Right lobe of liver (tissue), 6 donors: ENCODE measurements around the gene CHPT1. TPM values are rescaled to one million over a fixed set of nuclear protein-coding genes. Genes with fewer than 3 reads are reported as not detected.

Experiments
- ATAC-seq, 4 donors: fragments of 200-7000 bp; cut with Tn5 transposase; one replicate each; pipeline ENCODE4 v1.9.1; 2020; ENCODE audit warnings: mild to moderate bottlenecking in 4 of 4, moderate library complexity in 4 of 4
- DNase-seq, 3 donors: peaks; one replicate each; pipeline ENCODE4 v3.0.0-alpha.2; 2020
- H3K27ac ChIP-seq, 3 donors: fragments of 200-600 bp; one replicate each; pipeline ENCODE4 v1.8.0; 2022
- H3K27me3 ChIP-seq, 2 donors: fragments of 200-600 bp; one replicate each; pipeline ENCODE4 v1.8.0; 2022
- H3K36me3 ChIP-seq, 4 donors: fragments of 200-600 bp; sonication (generic) in 1 of 4; one replicate each; pipeline versions ENCODE4 v1.5.1 to v1.8.0; 2017 to 2022; ENCODE audit warnings: control low read depth in 1 of 4
- H3K4me1 ChIP-seq, 4 donors: fragments of 200-600 bp; sonication (generic) in 1 of 4; one replicate each; pipeline versions ENCODE4 v1.5.1 to v1.8.0; 2017 to 2022; ENCODE audit warnings: control low read depth in 1 of 4
- H3K4me3 ChIP-seq, 3 donors: fragments of 200-600 bp; one replicate each; pipeline ENCODE4 v1.8.0; 2022
- H3K9me3 ChIP-seq, 4 donors: fragments of 200-600 bp; sonication (generic) in 1 of 4; one replicate each; pipeline versions ENCODE4 v1.5.1 to v1.8.0; 2017 to 2022; ENCODE audit warnings: control low read depth in 1 of 4
- POLR2A ChIP-seq: fragments of 450-650 bp; IDR thresholded peaks from one replicate; pipeline ENCODE4 v1.6.1; 2017; ENCODE audit warnings: antibody characterized with exemption, mild to moderate bottlenecking
- WGBS: methylation state at CpG from one replicate; pipeline ENCODE4 v1.1.6; 2018; ENCODE audit warnings: low coverage, low lambda C conversion rate; ENCODE audit not compliant: insufficient coverage; ENCODE audit errors: missing lambda C conversion rate; 5-methylcytosine and 5-hydroxymethylcytosine counted together
- intact Hi-C, 2 donors: fragments of 100-400 bp; cut with DNase I; formaldehyde crosslinking; loops; one replicate each; pipeline versions ENCODE4 v1.11.2 to v1.14.1; 2022
- total RNA-seq, 6 experiments: library from RNA; depleted of rRNA in 2 of 6; stranded (reverse); fragments of >200 nt in 2 of 6; fragmentation: NEBNext Ultra II Directional in 3 of 6; extraction: Animal tissue kit (Norgen Biotek cat#: 25700) in 3 of 6; gene quantifications; one replicate each; pipeline versions ENCODE4 v1.1.0 to v1.2.4, GENCODE V29; 2016 to 2023
- TF ChIP-seq, protein P1 (sequence below), 4 donors: fragments of 200-600 bp in 3 of 4; fragments of 450-650 bp in 1 of 4; IDR thresholded peaks; one replicate each; pipeline versions ENCODE4 v1.5.1 to v1.8.0; 2016 to 2022; ENCODE audit warnings: antibody characterized with exemption in 4 of 4, mild to moderate bottlenecking in 2 of 4
- donor health status: DM: no; HTN: yes; CAD: no.
- donor health status: DM: no; HTN: no; CAD: no.
- donor health status: DM: no; HTN: no; CAD: no.
- donor health status: DM: no; HTN: yes; CAD: no.
- donor health status: DM: no; HTN: yes; CAD: no.

CHPT1 gene
- total RNA-seq, 6 experiments from 2014 or later, result 52.3 to 110 (median 75.8) TPM

DNA sequence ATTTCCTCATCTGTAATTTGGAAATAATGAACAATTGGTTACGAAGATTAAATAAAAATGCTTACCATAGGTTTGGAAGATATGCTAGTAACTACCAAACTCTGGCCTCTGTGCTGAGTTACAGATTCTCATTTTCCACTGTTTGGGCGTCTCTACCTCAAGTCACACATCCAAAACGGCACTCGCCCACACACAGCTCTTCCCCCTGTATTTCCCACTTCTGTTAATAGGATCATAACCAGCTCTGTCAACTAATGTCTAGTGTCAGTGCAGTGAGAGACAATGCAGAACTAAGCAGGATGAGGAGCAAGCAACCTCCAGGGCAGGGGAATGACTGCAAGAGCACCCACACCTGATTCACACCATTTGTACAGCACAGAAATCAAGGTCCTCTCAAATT is 52.7 kb downstream of the CHPT1 start:
- Histone ChIP-seq H3K36me3 (peaks cover 0 to 35% (median 9%) of the 10 kb centered on the region in 4 donors), H3K27me3 (no peaks in the 10 kb centered on the region), H3K27ac (no peak overlapping the region), H3K4me1 (no peaks in the 10 kb centered on the region), H3K9me3 (no peaks in the 10 kb centered on the region), H3K4me3 (no peak overlapping the region)
- DNase-seq (no peak), ATAC-seq (peak in 1 of 4 donors; percentile 13)
- intact Hi-C loops, result no loop called here
- 94% methylated on average over 4 of the region's 4 CpGs for WGBS
- TF ChIP-seq, protein P1, sequence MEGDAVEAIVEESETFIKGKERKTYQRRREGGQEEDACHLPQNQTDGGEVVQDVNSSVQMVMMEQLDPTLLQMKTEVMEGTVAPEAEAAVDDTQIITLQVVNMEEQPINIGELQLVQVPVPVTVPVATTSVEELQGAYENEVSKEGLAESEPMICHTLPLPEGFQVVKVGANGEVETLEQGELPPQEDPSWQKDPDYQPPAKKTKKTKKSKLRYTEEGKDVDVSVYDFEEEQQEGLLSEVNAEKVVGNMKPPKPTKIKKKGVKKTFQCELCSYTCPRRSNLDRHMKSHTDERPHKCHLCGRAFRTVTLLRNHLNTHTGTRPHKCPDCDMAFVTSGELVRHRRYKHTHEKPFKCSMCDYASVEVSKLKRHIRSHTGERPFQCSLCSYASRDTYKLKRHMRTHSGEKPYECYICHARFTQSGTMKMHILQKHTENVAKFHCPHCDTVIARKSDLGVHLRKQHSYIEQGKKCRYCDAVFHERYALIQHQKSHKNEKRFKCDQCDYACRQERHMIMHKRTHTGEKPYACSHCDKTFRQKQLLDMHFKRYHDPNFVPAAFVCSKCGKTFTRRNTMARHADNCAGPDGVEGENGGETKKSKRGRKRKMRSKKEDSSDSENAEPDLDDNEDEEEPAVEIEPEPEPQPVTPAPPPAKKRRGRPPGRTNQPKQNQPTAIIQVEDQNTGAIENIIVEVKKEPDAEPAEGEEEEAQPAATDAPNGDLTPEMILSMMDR (IDR thresholded peaks at IDR 0.05), result no peak
- no peak for TF ChIP-seq POLR2A

DNA sequence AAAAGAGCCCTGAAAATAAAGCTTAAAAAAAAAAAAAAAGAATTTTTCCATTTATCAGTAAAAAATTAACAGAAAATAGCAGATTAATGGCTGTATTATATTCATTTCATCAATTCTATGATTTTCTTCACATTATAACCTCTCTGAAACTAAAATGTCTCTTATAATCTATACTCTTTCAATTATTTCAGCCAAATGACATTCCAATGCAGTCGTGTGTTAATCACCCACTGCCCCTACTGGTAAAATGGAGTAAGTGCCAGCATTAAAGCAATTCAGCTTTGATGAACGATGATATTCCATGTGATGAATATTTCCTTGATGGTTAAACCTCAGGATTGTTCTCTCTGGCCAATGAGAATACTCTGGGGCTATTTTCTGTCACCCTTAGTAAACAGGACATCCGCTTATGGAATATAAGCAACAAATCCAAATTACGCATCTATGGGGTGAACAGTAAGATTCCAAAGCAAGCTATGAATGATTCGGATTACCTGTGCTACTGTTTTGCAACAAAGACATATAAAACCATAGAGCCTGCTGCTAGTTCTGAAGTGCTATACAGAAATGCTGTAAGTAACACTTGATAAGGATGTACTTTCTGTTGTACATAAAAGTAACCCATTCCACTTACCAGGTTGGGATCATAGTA is 62.1 kb downstream of the CHPT1 start:
- DNase-seq, result no peak
- H3K9me3 ChIP-seq, result no peaks in the 10 kb centered on the region
- WGBS, result 55% methylated on average over 5 of the region's 5 CpGs
- peaks cover 0 to 3% (median 0%) of the 10 kb centered on the region in 4 donors for H3K36me3 ChIP-seq
- no peak for TF ChIP-seq POLR2A
- TF ChIP-seq, protein P1 (IDR thresholded peaks at IDR 0.05), result peak; percentile 68 to 75 (median 72)
- no peaks in the 10 kb centered on the region for H3K4me1 ChIP-seq
- H3K27me3 ChIP-seq, result no peaks in the 10 kb centered on the region
- H3K27ac ChIP-seq, result no peak overlapping the region
- peak; percentile 59 to 77 (median 72) for ATAC-seq
- no peak overlapping the region for H3K4me3 ChIP-seq
- intact Hi-C loops, result no loop called here

DNA sequence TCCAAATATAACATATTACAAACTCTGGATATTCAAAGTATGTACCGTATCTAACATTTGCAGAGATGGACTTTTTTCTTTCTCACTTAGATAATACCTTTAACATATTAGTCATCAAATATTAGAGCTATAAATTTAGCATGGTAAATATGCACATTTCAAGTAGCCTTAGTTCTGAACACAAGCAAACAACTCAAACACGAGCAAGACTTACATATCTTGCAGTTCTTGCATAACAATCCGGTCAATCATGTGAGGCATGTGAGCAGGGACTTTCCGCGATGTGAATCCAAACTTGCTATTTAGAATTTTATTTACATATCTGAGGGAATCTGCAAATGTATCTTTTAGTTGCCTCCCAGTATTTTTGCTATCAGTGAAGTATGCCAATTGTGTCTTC is 63.9 kb downstream of the CHPT1 start:
- Histone ChIP-seq H3K4me1 (no peaks in the 10 kb centered on the region), H3K4me3 (no peak overlapping the region), H3K36me3 (peaks cover 0 to 3% (median 0%) of the 10 kb centered on the region in 4 donors), H3K27me3 (no peaks in the 10 kb centered on the region), H3K27ac (no peak overlapping the region), H3K9me3 (no peaks in the 10 kb centered on the region)
- ATAC-seq (peak in 1 of 4 donors; percentile 34), DNase-seq (no peak)
- WGBS, result 53% methylated on average over 5 of the region's 5 CpGs
- no peak for TF ChIP-seq POLR2A
- TF ChIP-seq, protein P1 (IDR thresholded peaks at IDR 0.05), result no peak
- intact Hi-C loops, result no loop called here

DNA sequence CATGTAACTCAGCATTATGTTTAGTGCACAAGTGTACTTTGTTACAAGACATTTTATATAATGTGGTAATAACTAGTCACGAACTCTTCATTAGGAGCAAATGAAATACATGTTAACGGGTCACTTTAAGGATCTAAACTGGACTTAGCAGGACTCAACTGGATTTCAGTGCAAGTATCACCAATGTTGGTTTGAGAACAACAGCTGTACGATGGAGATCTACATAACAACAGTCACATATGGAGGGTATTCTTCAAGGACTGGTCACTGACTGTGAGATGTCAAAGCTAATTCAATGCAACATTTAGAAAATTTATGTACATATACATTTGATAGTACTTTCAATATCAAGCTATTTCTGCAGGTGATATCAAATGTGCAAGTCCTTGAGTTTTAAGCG is 64.3 kb downstream of the CHPT1 start:
- TF ChIP-seq, protein P1 (IDR thresholded peaks at IDR 0.05), result no peak
- no peak for TF ChIP-seq POLR2A
- H3K27ac ChIP-seq, result no peak overlapping the region
- intact Hi-C loops, result no loop called here
- H3K4me3 ChIP-seq, result no peak overlapping the region
- H3K4me1 ChIP-seq, result no peaks in the 10 kb centered on the region
- WGBS, result 89% methylated on average over 4 of the region's 4 CpGs
- H3K9me3 ChIP-seq, result no peaks in the 10 kb centered on the region
- peaks cover 0 to 3% (median 0%) of the 10 kb centered on the region in 4 donors for H3K36me3 ChIP-seq
- ATAC-seq (no peak), DNase-seq (no peak)
- H3K27me3 ChIP-seq, result no peaks in the 10 kb centered on the region
